Thoracic aorta (tissue), 2 donors: Measurements from ENCODE around the gene CA9. TPM values are rescaled to one million over a fixed set of nuclear protein-coding genes. Genes with fewer than 3 reads are reported as not detected.
A peak's percentile ranks its signal among the peaks of the same experiment; 100 is the strongest.

Experiments
- ATAC-seq: fragments of 150-250 bp; one replicate; pipeline ENCODE4 v1.8.0; 2017; ENCODE audit warnings: low read depth; ENCODE audit not compliant: insufficient number of reproducible peaks, low FRiP score
- DNase-seq: peaks from one replicate; pipeline ENCODE4 v3.0.0-alpha.2; 2020; ENCODE audit warnings: low spot score
- H3K27ac ChIP-seq, 2 donors: fragments of 200-600 bp; sonication (generic); 1 replicate in 1 of 2; 2 replicates in 1 of 2; pipeline ENCODE4 v1.5.1; 2016; ENCODE audit warnings: mild to moderate bottlenecking in 2 of 2, moderate library complexity in 2 of 2
- H3K27me3 ChIP-seq: fragments of 200-600 bp; sonication (generic); replicated peaks from 2 replicates; pipeline ENCODE4 v1.6.0; 2016; ENCODE audit warnings: mild to moderate bottlenecking; ENCODE audit not compliant: insufficient read depth
- H3K36me3 ChIP-seq: fragments of 200-600 bp; sonication (generic); one replicate; pipeline ENCODE4 v1.5.1; 2016
- H3K4me1 ChIP-seq, 2 donors: fragments of 200-600 bp; sonication (generic); 1 replicate in 1 of 2; 2 replicates in 1 of 2; pipeline versions ENCODE4 v1.5.1 to v1.6.0; 2016; ENCODE audit warnings: low read depth in 2 of 2, mild to moderate bottlenecking in 1 of 2; ENCODE audit not compliant: control insufficient read depth in 1 of 2
- H3K4me3 ChIP-seq: fragments of 200-600 bp; sonication (generic); 2 replicates; pipeline ENCODE4 v1.5.1; 2016; ENCODE audit warnings: mild to moderate bottlenecking
- H3K9me3 ChIP-seq: fragments of 200-600 bp; sonication (generic); 2 replicates; pipeline ENCODE4 v1.5.1; 2016
- total RNA-seq, 2 donors: library from RNA; depleted of rRNA; stranded (reverse); fragments of >200 nt; gene quantifications; one replicate each; pipeline versions ENCODE4 v1.1.0 to v1.2.3, GENCODE V29; 2016
- TF ChIP-seq, protein P1 (sequence below): fragments of 200-600 bp; sonication (generic); IDR thresholded peaks from one replicate; pipeline ENCODE4 v1.5.1; 2019; ENCODE audit warnings: antibody characterized with exemption

Gene CA9
- total RNA-seq: 10 to 100 TPM in 1 of 2 donors, not detected in 1; 10.7 TPM

DNA sequence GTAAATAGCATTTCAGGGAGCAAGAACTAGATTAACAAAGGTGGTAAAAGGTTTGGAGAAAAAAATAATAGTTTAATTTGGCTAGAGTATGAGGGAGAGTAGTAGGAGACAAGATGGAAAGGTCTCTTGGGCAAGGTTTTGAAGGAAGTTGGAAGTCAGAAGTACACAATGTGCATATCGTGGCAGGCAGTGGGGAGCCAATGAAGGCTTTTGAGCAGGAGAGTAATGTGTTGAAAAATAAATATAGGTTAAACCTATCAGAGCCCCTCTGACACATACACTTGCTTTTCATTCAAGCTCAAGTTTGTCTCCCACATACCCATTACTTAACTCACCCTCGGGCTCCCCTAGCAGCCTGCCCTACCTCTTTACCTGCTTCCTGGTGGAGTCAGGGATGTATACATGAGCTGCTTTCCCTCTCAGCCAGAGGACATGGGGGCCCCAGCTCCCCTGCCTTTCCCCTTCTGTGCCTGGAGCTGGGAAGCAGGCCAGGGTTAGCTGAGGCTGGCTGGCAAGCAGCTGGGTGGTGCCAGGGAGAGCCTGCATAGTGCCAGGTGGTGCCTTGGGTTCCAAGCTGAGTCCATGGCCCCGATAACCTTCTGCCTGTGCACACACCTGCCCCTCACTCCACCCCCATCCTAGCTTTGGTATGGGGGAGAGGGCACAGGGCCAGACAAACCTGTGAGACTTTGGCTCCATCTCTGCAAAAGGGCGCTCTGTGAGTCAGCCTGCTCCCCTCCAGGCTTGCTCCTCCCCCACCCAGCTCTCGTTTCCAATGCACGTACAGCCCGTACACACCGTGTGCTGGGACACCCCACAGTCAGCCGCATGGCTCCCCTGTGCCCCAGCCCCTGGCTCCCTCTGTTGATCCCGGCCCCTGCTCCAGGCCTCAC is at the start of gene CA9:
CA9 (plus strand) TSS at position 797 of the 893 bp plus-strand sequence; CDS start at position 829, 32 bp downstream.
- ATAC-seq (no peak), DNase-seq (no peak)
- TF ChIP-seq, protein P1, sequence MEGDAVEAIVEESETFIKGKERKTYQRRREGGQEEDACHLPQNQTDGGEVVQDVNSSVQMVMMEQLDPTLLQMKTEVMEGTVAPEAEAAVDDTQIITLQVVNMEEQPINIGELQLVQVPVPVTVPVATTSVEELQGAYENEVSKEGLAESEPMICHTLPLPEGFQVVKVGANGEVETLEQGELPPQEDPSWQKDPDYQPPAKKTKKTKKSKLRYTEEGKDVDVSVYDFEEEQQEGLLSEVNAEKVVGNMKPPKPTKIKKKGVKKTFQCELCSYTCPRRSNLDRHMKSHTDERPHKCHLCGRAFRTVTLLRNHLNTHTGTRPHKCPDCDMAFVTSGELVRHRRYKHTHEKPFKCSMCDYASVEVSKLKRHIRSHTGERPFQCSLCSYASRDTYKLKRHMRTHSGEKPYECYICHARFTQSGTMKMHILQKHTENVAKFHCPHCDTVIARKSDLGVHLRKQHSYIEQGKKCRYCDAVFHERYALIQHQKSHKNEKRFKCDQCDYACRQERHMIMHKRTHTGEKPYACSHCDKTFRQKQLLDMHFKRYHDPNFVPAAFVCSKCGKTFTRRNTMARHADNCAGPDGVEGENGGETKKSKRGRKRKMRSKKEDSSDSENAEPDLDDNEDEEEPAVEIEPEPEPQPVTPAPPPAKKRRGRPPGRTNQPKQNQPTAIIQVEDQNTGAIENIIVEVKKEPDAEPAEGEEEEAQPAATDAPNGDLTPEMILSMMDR: no peak
- no peaks in the 10 kb centered on the region for H3K36me3 ChIP-seq
- H3K27me3 ChIP-seq: no peaks in the 10 kb centered on the region
- peaks cover 15 to 40% of the 10 kb centered on the region in 2 donors for H3K4me1 ChIP-seq
- H3K9me3 ChIP-seq: no peaks in the 10 kb centered on the region
- peak within 1 kb of the TSS in 1 of 2 donors; percentile 23 for H3K27ac ChIP-seq
- no peak within 1 kb of the TSS for H3K4me3 ChIP-seq

DNA sequence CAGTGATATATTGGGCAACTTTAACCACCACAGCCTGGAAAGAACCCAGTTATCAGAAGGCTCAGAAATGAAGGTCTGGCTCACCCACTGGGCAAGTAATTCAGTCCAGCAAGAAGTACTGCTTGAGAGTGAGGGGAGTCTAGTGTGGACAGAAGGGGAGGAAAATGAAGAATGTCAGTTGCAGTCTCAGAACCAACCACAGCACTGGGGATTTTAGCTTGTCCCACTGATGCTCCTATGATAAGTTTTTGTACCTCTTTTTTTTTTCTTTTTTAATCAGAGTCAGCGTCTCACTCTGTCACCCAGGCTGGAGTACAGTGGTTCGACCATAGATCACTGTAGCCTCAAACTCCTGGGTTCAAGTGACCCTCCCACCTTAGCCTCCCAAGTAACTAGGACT is 46.2 kb upstream of the CA9 start:
- Histone ChIP-seq H3K27me3 (no peaks in the 10 kb centered on the region), H3K27ac (no peak overlapping the region), H3K36me3 (no peaks in the 10 kb centered on the region), H3K9me3 (no peaks in the 10 kb centered on the region), H3K4me1 (no peaks in the 10 kb centered on the region), H3K4me3 (no peak overlapping the region)
- ATAC-seq (no peak), DNase-seq (no peak)
- TF ChIP-seq, protein P1: no peak

- Histone ChIP-seq H3K27me3 (no peaks in the 10 kb centered on the region), H3K9me3 (no peaks in the 10 kb centered on the region), H3K4me1 (no peaks in the 10 kb centered on the region), H3K36me3 (no peaks in the 10 kb centered on the region), H3K27ac (no peak overlapping the region), H3K4me3 (no peak overlapping the region)
- TF ChIP-seq, protein P1: no peak
- no peak for ATAC-seq
- no peak for DNase-seq
Measured at GRCh38 chr9:35628389-35628991, 45.2 kb upstream of the CA9 start.

DNA sequence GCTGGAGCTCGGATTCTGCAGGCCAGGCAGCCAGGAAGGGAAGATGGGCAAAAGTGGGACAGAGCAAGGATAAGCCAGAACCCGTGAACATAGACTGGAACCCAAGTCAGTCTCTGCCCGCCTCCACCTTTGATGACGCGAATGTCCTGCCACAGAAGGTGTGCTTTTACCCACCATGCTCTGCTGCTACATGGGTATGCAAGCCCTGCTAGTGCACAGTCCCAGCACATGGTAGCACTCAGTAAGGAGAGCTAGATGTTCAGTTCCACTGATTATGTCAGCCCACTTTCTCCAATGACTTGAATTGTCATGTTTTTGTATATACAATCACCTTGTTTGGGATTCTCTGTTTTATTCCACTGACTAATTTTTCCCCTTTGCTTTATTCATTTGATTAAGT is 44.1 kb upstream of the CA9 start:
- TF ChIP-seq, protein P1: no peak
- no peaks in the 10 kb centered on the region for H3K9me3 ChIP-seq
- no peaks in the 10 kb centered on the region for H3K27me3 ChIP-seq
- H3K27ac ChIP-seq: no peak overlapping the region
- ATAC-seq (no peak), DNase-seq (no peak)
- no peaks in the 10 kb centered on the region for H3K36me3 ChIP-seq
- no peaks in the 10 kb centered on the region for H3K4me1 ChIP-seq
- H3K4me3 ChIP-seq: no peak overlapping the region

DNA sequence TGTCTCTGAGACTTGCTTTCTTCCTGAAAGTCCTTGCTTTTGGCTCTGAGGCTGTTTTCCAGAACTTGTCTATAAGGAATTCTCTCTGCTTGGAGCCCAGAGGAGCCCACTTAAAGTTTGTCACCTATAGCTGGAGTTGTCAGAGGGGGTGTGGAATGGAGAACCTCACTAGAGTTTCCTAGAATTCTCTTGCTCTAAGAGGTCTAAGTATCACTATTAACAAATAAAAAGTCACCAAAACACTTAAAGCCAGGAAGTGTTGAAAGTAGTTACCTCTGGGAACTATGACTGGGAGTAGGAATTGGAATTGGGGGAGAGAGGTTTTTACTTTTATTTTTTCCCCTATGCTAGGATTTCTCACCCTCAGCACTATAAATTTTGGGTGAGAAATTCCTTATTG is 38.0 kb upstream of the CA9 start:
- ATAC-seq: no peak
- peaks cover 0 to 3% of the 10 kb centered on the region in 2 donors for H3K4me1 ChIP-seq
- no peak for DNase-seq
- no peaks in the 10 kb centered on the region for H3K9me3 ChIP-seq
- no peaks in the 10 kb centered on the region for H3K27me3 ChIP-seq
- H3K27ac ChIP-seq: no peak overlapping the region
- no peak overlapping the region for H3K4me3 ChIP-seq
- no peaks in the 10 kb centered on the region for H3K36me3 ChIP-seq
- TF ChIP-seq, protein P1: no peak
